GM12891 (cell line): Measurements from ENCODE around the gene SRGN.

Experiments
- POLR2A ChIP-seq: IDR thresholded peaks from 2 replicates; pipeline ENCODE4 v1.6.1; 2011; ENCODE audit warnings: low read depth, low read length, control low read depth
- POLR2AphosphoS5 ChIP-seq: IDR thresholded peaks from 2 replicates; pipeline ENCODE4 v1.6.1; 2011; ENCODE audit warnings: low read depth, low read length, control low read depth
- SPI1 ChIP-seq: IDR thresholded peaks from 2 replicates; pipeline ENCODE4 v1.6.1; 2011; ENCODE audit warnings: low read depth, low read length, control low read depth
- TAF1 ChIP-seq: IDR thresholded peaks from 2 replicates; pipeline ENCODE4 v1.6.1; 2011; ENCODE audit warnings: low read depth, low read length, control low read depth

- no peak for TF ChIP-seq POLR2AphosphoS5
- TF ChIP-seq POLR2A: no peak
- TF ChIP-seq TAF1: no peak
- TF ChIP-seq SPI1: no peak
Observed at GRCh38 chr10:69064762-69065328, 23.1 kb upstream of the SRGN start.
